SK-N-SH (cell line): ENCODE measurements around the gene BEX2.

Source experiments
- EP300 ChIP-seq, 2 experiments: IDR thresholded peaks; 2 replicates each; pipeline versions ENCODE4 v1.4.0 to v1.6.1; 2012; ENCODE audit warnings: borderline replicate concordance in 1 of 2, low read depth in 1 of 2, low read length in 1 of 2
- POLR2AphosphoS5 ChIP-seq: IDR thresholded peaks from 2 replicates; pipeline ENCODE4 v1.6.1; 2012; ENCODE audit warnings: low read depth, low read length
- TAF1 ChIP-seq: IDR thresholded peaks from 2 replicates; pipeline ENCODE4 v1.6.1; 2012; ENCODE audit warnings: low read depth, mild to moderate bottlenecking, low read length, moderate library complexity, borderline replicate concordance
- TF ChIP-seq, protein P1 (sequence below): fragments of 200-600 bp; sonication (generic); IDR thresholded peaks from 2 replicates; pipeline ENCODE4 v1.6.1; 2017; ENCODE audit warnings: antibody characterized with exemption, mild to moderate bottlenecking, moderate library complexity
- TF ChIP-seq, protein P2 (sequence below): IDR thresholded peaks from 2 replicates; pipeline ENCODE4 v1.4.0; 2012; ENCODE audit warnings: low read depth

DNA sequence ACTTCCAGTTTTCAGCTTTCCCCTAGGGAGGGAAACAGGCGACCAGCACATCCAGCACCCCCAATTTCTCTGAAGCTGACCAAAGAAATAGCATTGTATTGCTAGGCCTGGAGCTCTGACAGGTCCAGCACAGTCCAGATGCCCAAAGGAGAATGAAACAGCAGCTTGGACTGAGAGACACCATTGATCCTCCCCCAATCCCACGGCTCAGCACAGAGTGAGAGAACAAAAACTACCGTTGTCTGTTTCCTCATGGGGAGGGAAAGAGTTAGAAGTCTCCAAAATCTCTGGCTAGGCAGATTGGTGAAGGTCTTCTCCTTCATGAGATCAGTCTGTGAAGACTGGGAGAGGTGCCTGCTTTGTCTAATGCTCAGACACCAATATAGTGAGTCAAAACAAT is 27.9 kb upstream of the BEX2 start:
- no peak for TF ChIP-seq POLR2AphosphoS5
- TF ChIP-seq, protein P1, sequence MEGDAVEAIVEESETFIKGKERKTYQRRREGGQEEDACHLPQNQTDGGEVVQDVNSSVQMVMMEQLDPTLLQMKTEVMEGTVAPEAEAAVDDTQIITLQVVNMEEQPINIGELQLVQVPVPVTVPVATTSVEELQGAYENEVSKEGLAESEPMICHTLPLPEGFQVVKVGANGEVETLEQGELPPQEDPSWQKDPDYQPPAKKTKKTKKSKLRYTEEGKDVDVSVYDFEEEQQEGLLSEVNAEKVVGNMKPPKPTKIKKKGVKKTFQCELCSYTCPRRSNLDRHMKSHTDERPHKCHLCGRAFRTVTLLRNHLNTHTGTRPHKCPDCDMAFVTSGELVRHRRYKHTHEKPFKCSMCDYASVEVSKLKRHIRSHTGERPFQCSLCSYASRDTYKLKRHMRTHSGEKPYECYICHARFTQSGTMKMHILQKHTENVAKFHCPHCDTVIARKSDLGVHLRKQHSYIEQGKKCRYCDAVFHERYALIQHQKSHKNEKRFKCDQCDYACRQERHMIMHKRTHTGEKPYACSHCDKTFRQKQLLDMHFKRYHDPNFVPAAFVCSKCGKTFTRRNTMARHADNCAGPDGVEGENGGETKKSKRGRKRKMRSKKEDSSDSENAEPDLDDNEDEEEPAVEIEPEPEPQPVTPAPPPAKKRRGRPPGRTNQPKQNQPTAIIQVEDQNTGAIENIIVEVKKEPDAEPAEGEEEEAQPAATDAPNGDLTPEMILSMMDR, result no peak
- no peak for TF ChIP-seq TAF1
- no peak for TF ChIP-seq EP300 (IDR thresholded peaks at IDR 0.05; ENCODE audit: borderline replicate concordance in 1 of 2, low read depth in 1 of 2, low read length in 1 of 2)
- TF ChIP-seq, protein P2, sequence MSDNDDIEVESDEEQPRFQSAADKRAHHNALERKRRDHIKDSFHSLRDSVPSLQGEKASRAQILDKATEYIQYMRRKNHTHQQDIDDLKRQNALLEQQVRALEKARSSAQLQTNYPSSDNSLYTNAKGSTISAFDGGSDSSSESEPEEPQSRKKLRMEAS, result no peak
